ENCODE data around the gene STAG2. TPM values are rescaled to one million over a fixed set of nuclear protein-coding genes. Genes with fewer than 3 reads are reported as not detected.
"Not testable (repeated sequence)": the region's sequence is repeated elsewhere in the genome, so short reads cannot be mapped to it uniquely, and the experiment has no call there.

The STAG2 gene
- total RNA-seq, 1 donor = 91.2 TPM

DNA sequence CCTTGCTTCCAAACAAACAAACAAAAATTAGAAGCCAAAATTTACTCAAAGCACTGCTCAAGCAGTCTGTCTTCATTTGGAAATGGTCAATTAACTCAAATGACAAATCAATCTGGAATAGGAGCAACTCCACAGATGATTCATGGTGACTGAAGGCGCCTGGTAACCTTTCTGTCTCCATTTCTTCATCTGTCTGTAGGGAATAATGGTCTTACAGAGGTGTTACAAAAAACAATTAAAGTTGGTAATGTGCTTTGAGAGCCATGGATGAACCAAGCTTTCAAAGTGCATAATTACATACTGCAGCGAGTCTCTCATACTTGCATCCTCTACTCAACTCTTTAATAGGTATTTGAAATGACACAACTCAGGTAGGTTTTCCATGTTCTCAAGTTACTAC is 38.3 kb upstream of the STAG2 start:
- no peak overlapping the region for H3K27ac ChIP-seq (ENCODE audit: low read depth, low read length)
- peak; percentile 66 for DNase-seq (ENCODE audit: insufficient read length, low spot score, missing footprints)
- H3K4me2 ChIP-seq (ENCODE audit: insufficient read depth, low read length) = no peak overlapping the region
- no peaks in the 10 kb centered on the region for H4K20me1 ChIP-seq (ENCODE audit: insufficient read depth, low read length)
- no peaks in the 10 kb centered on the region for H3K36me3 ChIP-seq (ENCODE audit: insufficient read depth, low read length)
- TF ChIP-seq CTCF (IDR thresholded peaks at IDR 0.05; ENCODE audit: extremely low read depth, low read depth, low read length) = no peak
- no peaks in the 10 kb centered on the region for H3K79me2 ChIP-seq (ENCODE audit: insufficient read depth, low read length)
- no peaks in the 10 kb centered on the region for H3K4me1 ChIP-seq (ENCODE audit: insufficient read depth, low read length)
- no peaks in the 10 kb centered on the region for H3K9me3 ChIP-seq (ENCODE audit: low read depth, low read length)
- no peak overlapping the region for H2AFZ ChIP-seq (ENCODE audit: low read length)
- H3K27me3 ChIP-seq (ENCODE audit: insufficient read depth, low read length) = no peaks in the 10 kb centered on the region
- no peak overlapping the region for H3K4me3 ChIP-seq (ENCODE audit: insufficient read depth, low read length)

DNA sequence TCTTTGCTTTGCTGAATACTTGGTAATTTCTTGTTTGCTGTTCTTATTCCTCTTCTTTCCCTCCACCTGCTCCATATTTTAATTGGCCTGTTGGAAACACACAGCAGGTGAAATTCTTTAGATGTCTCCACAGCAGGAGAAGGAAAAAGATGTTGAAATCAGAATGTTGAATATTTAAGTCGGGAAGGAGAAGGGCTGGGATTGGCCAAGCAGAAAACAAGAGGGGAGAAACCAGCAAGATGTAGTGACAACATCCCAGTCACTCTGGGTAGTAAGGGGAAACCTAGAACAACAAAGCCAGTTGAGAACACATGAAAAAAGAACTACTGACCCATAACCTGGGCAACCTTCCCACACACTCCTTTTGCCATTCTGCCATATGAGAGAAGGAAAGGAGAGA is 37.3 kb upstream of the STAG2 start:
- Histone ChIP-seq H3K79me2 (ENCODE audit: insufficient read depth, low read length) (no peaks in the 10 kb centered on the region), H3K4me1 (ENCODE audit: insufficient read depth, low read length) (no peaks in the 10 kb centered on the region), H3K27me3 (ENCODE audit: insufficient read depth, low read length) (no peaks in the 10 kb centered on the region), H3K4me3 (ENCODE audit: insufficient read depth, low read length) (no peak overlapping the region), H3K27ac (ENCODE audit: low read depth, low read length) (no peak overlapping the region), H3K9me3 (ENCODE audit: low read depth, low read length) (no peaks in the 10 kb centered on the region), H3K4me2 (ENCODE audit: insufficient read depth, low read length) (no peak overlapping the region), H4K20me1 (ENCODE audit: insufficient read depth, low read length) (no peaks in the 10 kb centered on the region), H3K36me3 (ENCODE audit: insufficient read depth, low read length) (no peaks in the 10 kb centered on the region), H2AFZ (ENCODE audit: low read length) (no peak overlapping the region)
- no peak for TF ChIP-seq CTCF (IDR thresholded peaks at IDR 0.05; ENCODE audit: extremely low read depth, low read depth, low read length)
- no peak for DNase-seq (ENCODE audit: insufficient read length, low spot score, missing footprints)

- Histone ChIP-seq H3K4me3 (ENCODE audit: insufficient read depth, low read length) (no peak overlapping the region), H3K36me3 (ENCODE audit: insufficient read depth, low read length) (no peaks in the 10 kb centered on the region), H2AFZ (ENCODE audit: low read length) (no peak overlapping the region), H3K27ac (ENCODE audit: low read depth, low read length) (no peak overlapping the region), H3K4me2 (ENCODE audit: insufficient read depth, low read length) (no peak overlapping the region), H3K9me3 (ENCODE audit: low read depth, low read length) (no peaks in the 10 kb centered on the region), H3K4me1 (ENCODE audit: insufficient read depth, low read length) (no peaks in the 10 kb centered on the region), H3K79me2 (ENCODE audit: insufficient read depth, low read length) (no peaks in the 10 kb centered on the region), H4K20me1 (ENCODE audit: insufficient read depth, low read length) (no peaks in the 10 kb centered on the region), H3K27me3 (ENCODE audit: insufficient read depth, low read length) (no peaks in the 10 kb centered on the region)
- no peak for TF ChIP-seq CTCF (IDR thresholded peaks at IDR 0.05; ENCODE audit: extremely low read depth, low read depth, low read length)
- DNase-seq (ENCODE audit: insufficient read length, low spot score, missing footprints) = peak; percentile 9
These were observed 33.7 kb upstream of the STAG2 start for GRCh38 chrX:123927845-123928244.

DNA sequence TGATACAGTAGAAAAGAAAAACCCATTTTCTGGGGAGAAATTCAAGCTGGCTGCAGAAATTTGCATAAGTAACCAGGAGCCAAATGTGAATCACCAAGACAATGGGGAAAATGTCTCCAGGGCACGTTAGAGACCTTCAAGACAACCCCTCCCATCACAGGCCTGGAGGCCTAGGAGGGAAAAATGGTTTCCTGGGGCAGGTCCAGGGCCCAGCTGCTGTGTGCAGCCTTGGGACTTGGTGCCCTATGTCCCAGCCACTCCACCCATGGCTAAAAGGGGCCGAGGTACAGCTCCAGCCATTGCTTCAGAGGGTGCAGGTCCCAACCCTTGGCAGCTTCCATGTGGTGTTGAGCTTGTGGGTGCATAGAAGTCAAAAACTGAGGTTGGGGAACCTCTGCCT is 29.5 kb upstream of the STAG2 start:
- not testable (repeated sequence) for H3K79me2 ChIP-seq (ENCODE audit: insufficient read depth, low read length); H3K4me1 ChIP-seq (ENCODE audit: insufficient read depth, low read length); H4K20me1 ChIP-seq (ENCODE audit: insufficient read depth, low read length); DNase-seq (ENCODE audit: insufficient read length, low spot score, missing footprints); H3K27me3 ChIP-seq (ENCODE audit: insufficient read depth, low read length); H3K27ac ChIP-seq (ENCODE audit: low read depth, low read length); H2AFZ ChIP-seq (ENCODE audit: low read length); H3K36me3 ChIP-seq (ENCODE audit: insufficient read depth, low read length); H3K4me2 ChIP-seq (ENCODE audit: insufficient read depth, low read length); H3K9me3 ChIP-seq (ENCODE audit: low read depth, low read length); H3K4me3 ChIP-seq (ENCODE audit: insufficient read depth, low read length)

DNA sequence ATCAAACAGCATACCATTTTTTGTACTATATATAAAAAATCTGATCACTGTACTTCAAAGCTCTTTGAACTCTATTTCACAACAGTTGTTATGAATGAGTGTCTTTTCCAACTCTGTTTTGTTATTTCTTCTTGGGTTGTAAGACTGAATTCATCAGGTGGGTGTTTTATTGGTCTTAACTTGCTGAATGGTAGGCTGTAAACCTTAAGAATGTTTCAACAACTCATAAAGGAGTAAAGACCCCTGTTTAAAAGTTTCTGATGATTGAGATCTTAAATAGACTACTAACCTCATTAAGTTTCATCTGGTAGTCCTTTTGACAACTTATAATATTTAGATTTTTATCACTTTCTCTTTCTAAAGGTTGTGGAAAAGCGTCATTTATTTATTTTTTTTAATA is 18.4 kb upstream of the STAG2 start:
- no peaks in the 10 kb centered on the region for H3K4me1 ChIP-seq (ENCODE audit: insufficient read depth, low read length)
- no peaks in the 10 kb centered on the region for H3K79me2 ChIP-seq (ENCODE audit: insufficient read depth, low read length)
- H3K4me2 ChIP-seq (ENCODE audit: insufficient read depth, low read length) = no peak overlapping the region
- DNase-seq (ENCODE audit: insufficient read length, low spot score, missing footprints) = no peak
- no peak overlapping the region for H2AFZ ChIP-seq (ENCODE audit: low read length)
- no peak for TF ChIP-seq CTCF (IDR thresholded peaks at IDR 0.05; ENCODE audit: extremely low read depth, low read depth, low read length)
- no peak overlapping the region for H3K4me3 ChIP-seq (ENCODE audit: insufficient read depth, low read length)
- H4K20me1 ChIP-seq (ENCODE audit: insufficient read depth, low read length) = no peaks in the 10 kb centered on the region
- no peaks in the 10 kb centered on the region for H3K27me3 ChIP-seq (ENCODE audit: insufficient read depth, low read length)
- H3K27ac ChIP-seq (ENCODE audit: low read depth, low read length) = no peak overlapping the region
- H3K9me3 ChIP-seq (ENCODE audit: low read depth, low read length) = no peaks in the 10 kb centered on the region
- H3K36me3 ChIP-seq (ENCODE audit: insufficient read depth, low read length) = no peaks in the 10 kb centered on the region
